K562 (cell line): ENCODE results near the gene GCN1. TPM values are rescaled to one million over a fixed set of nuclear protein-coding genes. Genes with fewer than 3 reads are reported as not detected.

Source experiments
- CBX5 ChIP-seq: IDR thresholded peaks from 2 replicates; pipeline ENCODE4 v1.6.1; 2014; ENCODE audit warnings: low read depth, borderline replicate concordance
- ERF ChIP-seq: fragments of 450-650 bp; formaldehyde crosslinking; IDR thresholded peaks from 2 replicates; pipeline ENCODE4 v1.4.0; 2020; ENCODE audit warnings: mild to moderate bottlenecking, mixed read lengths
- HNRNPH1 ChIP-seq: fragments of 200-400 bp; formaldehyde crosslinking; optimal IDR thresholded peaks from 2 replicates; pipeline ENCODE3; 2017; ENCODE audit warnings: low read depth, mild to moderate bottlenecking, low read length, moderate library complexity
- JUN ChIP-seq, 2 experiments: sonication (generic) in 1 of 2; formaldehyde crosslinking in 1 of 2; IDR thresholded peaks; 2 replicates each; pipeline versions ENCODE4 v1.6.1 to v1.8.0; 2012 to 2022; ENCODE audit warnings: borderline replicate concordance in 2 of 2, mild to moderate bottlenecking in 2 of 2, improper control_type of control experiment in 1 of 2, low read depth in 1 of 2, low read length in 1 of 2, missing genetic modification reagents in 1 of 2
- KDM2B ChIP-seq: fragments of 250-450 bp; sonication (Bioruptor Pico); IDR thresholded peaks from 2 replicates; pipeline ENCODE4 v1.8.0; 2021; ENCODE audit warnings: mild to moderate bottlenecking, moderate library complexity
- MYNN ChIP-seq, 2 experiments: sonication (generic); formaldehyde crosslinking in 1 of 2; IDR thresholded peaks; 2 replicates each; pipeline versions ENCODE4 v1.5.0 to v1.6.1; 2016 to 2020; ENCODE audit warnings: antibody characterized with exemption in 1 of 2, missing genetic modification reagents in 1 of 2
- POLR2AphosphoS2 ChIP-seq: IDR thresholded peaks from 2 replicates; pipeline ENCODE4 v1.6.1; 2012; ENCODE audit warnings: low read length, improper control_type of control experiment
- SMARCC2 ChIP-seq: fragments of 450-650 bp; IDR thresholded peaks from 2 replicates; pipeline ENCODE4 v1.6.1; 2017; ENCODE audit warnings: antibody characterized with exemption, moderate library complexity, mild to moderate bottlenecking, low read depth
- TBP ChIP-seq: optimal IDR thresholded peaks from 2 replicates; pipeline ENCODE3; 2011; ENCODE audit warnings: low read depth, low read length, improper control_type of control experiment
- ZBTB8A ChIP-seq: fragments of 450-650 bp; IDR thresholded peaks from 2 replicates; pipeline ENCODE4 v1.6.1; 2018; ENCODE audit warnings: mild to moderate bottlenecking, moderate library complexity; ENCODE audit not compliant: partially characterized antibody
- ZNF253 ChIP-seq: fragments of 250-450 bp; sonication (Bioruptor Pico); conservative IDR thresholded peaks from 2 replicates; pipeline ENCODE4 v1.6.1; 2021; ENCODE audit warnings: mild to moderate bottlenecking
- ZNF668 ChIP-seq: fragments of 250-450 bp; sonication (Bioruptor Pico); IDR thresholded peaks from 2 replicates; pipeline ENCODE4 v1.8.0; 2022; ENCODE audit warnings: mild to moderate bottlenecking, inconsistent platforms
- ZNF717 ChIP-seq: fragments of 250-450 bp; sonication (Bioruptor Pico); IDR thresholded peaks from 2 replicates; pipeline ENCODE4 v1.5.0; 2021
- ZNF764 ChIP-seq: fragments of 250-450 bp; sonication (Bioruptor Pico); IDR thresholded peaks from 2 replicates; pipeline ENCODE4 v1.4.0; 2020; ENCODE audit warnings: low read depth, mild to moderate bottlenecking, moderate library complexity
- polyA plus RNA-seq, 8 experiments: library from polyadenylated mRNA; depleted of rRNA in 4 of 8; stranded (reverse) in 5 of 8; unstranded in 3 of 8; fragments of >200 nt; fragmentation: Nextera tagmentation in 2 of 8; fragmentation: Illumina TruSeq in 1 of 8; extraction: Ambion mirVana in 2 of 8; extraction: Trizol in 1 of 8; gene quantifications; 2 replicates each; pipeline versions ENCODE4 v1.2.1 to v1.2.3, GENCODE V29; 2011 to 2014; ENCODE audit warnings: inconsistent platforms in 1 of 8, missing spikeins in 1 of 8
- total RNA-seq, 7 experiments: library from RNA; depleted of rRNA in 6 of 7; stranded (reverse); fragments of >200 nt in 6 of 7; fragmentation: Illumina TruSeq in 2 of 7; extraction: Trizol in 2 of 7; gene quantifications; 2 replicates each; pipeline versions ENCODE4 v1.2.1 to v1.2.3, GENCODE V29; 2011 to 2021; ENCODE audit warnings: low replicate concordance in 1 of 7
- TF ChIP-seq, protein P1 (sequence below): sonication (generic); formaldehyde crosslinking; IDR thresholded peaks from 2 replicates; pipeline ENCODE4 v1.8.0; 2022; ENCODE audit warnings: missing genetic modification reagents, mild to moderate bottlenecking, borderline replicate concordance
- TF ChIP-seq, protein P2 (sequence below): fragments of 450-650 bp; IDR thresholded peaks from 2 replicates; pipeline ENCODE4 v1.6.1; 2016; ENCODE audit warnings: borderline replicate concordance
- TF ChIP-seq, protein P3 (sequence below), 2 experiments: fragments of 250-450 bp in 1 of 2; fragments of 450-650 bp in 1 of 2; sonication (Bioruptor Pico) in 1 of 2; IDR thresholded peaks; 2 replicates each; pipeline versions ENCODE4 v1.6.1 to v1.8.0; 2016 to 2021; ENCODE audit warnings: mild to moderate bottlenecking in 2 of 2, moderate library complexity in 2 of 2, missing compliant biosample characterization in 1 of 2, missing genetic modification characterization in 1 of 2
- TF ChIP-seq, protein P4 (sequence below): fragments of 250-450 bp; sonication (Bioruptor Pico); IDR thresholded peaks from 2 replicates; pipeline ENCODE4 v1.8.0; 2022; ENCODE audit warnings: moderate library complexity, mild to moderate bottlenecking, inconsistent platforms
- TF ChIP-seq, protein P5 (sequence below): fragments of 450-650 bp; IDR thresholded peaks from 2 replicates; pipeline ENCODE4 v1.6.1; 2016; ENCODE audit warnings: mild to moderate bottlenecking
- TF ChIP-seq, protein P6 (sequence below): fragments of 450-650 bp; IDR thresholded peaks from 2 replicates; pipeline ENCODE4 v1.6.1; 2016; ENCODE audit warnings: low read depth, mild to moderate bottlenecking, moderate library complexity

GCN1 gene
- total and polyA plus RNA-seq, 9 of the 15 experiments (the other 6 are each of a cell fraction or from before 2014, with no cell fraction given) = 11.9 to 190 (median 51.7) TPM

DNA sequence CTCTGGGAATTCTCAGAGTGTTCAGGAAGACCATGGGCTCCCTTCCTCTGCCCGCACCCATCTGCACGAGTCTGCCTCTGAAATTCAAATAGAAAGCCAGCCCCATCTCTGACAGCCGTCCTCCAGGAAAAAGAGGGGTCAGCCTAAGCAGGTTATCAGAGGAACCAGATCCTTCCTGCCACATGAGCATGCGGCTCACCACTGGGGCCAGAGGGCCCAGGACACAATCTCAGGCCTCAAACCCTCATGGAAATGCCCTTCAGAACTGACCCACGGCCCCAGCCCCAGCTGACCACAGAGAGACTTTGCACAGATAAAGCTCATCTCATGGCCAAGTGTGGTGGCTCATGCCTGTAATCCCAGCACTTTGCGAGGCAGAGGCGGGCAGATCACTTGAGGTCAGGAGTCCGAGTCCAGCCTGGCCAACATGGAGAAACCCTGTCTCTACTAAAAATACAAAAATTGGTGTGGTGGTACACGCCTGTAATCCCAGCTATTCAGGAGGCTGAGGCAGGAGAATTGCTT lies 47.8 kb upstream of the GCN1 start (continued):
- TF ChIP-seq HNRNPH1 (no peak), ZBTB8A (no peak), POLR2AphosphoS2 (no peak), TBP (peak; percentile 60), JUN (IDR thresholded peaks at IDR 0.05; ENCODE audit: borderline replicate concordance, low read depth, low read length) (0 out of 2 replicates have a peak, but pooled peaks have one; percentile 50), JUN (CRISPR knock-in tag; IDR thresholded peaks at IDR 0.05; ENCODE audit: borderline replicate concordance) (no peak), KDM2B (CRISPR knock-in tag) (no peak), ERF (no peak), ZNF668 (CRISPR knock-in tag) (no peak), MYNN (IDR thresholded peaks at IDR 0.05) (peak; percentile 93), MYNN (CRISPR knock-in tag; IDR thresholded peaks at IDR 0.05) (no peak), ZNF717 (CRISPR knock-in tag) (no peak), SMARCC2 (peak; percentile 79; the same call in 1 of the 2 replicates), ZNF253 (no peak), ZNF764 (no peak), CBX5 (0 out of 2 replicates have a peak, but pooled peaks have one; percentile 15)
- TF ChIP-seq, protein P1, sequence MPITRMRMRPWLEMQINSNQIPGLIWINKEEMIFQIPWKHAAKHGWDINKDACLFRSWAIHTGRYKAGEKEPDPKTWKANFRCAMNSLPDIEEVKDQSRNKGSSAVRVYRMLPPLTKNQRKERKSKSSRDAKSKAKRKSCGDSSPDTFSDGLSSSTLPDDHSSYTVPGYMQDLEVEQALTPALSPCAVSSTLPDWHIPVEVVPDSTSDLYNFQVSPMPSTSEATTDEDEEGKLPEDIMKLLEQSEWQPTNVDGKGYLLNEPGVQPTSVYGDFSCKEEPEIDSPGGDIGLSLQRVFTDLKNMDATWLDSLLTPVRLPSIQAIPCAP (CRISPR knock-in tag) = no peak
- TF ChIP-seq, protein P2, sequence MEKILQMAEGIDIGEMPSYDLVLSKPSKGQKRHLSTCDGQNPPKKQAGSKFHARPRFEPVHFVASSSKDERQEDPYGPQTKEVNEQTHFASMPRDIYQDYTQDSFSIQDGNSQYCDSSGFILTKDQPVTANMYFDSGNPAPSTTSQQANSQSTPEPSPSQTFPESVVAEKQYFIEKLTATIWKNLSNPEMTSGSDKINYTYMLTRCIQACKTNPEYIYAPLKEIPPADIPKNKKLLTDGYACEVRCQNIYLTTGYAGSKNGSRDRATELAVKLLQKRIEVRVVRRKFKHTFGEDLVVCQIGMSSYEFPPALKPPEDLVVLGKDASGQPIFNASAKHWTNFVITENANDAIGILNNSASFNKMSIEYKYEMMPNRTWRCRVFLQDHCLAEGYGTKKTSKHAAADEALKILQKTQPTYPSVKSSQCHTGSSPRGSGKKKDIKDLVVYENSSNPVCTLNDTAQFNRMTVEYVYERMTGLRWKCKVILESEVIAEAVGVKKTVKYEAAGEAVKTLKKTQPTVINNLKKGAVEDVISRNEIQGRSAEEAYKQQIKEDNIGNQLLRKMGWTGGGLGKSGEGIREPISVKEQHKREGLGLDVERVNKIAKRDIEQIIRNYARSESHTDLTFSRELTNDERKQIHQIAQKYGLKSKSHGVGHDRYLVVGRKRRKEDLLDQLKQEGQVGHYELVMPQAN = no peak
- TF ChIP-seq, protein P3, sequence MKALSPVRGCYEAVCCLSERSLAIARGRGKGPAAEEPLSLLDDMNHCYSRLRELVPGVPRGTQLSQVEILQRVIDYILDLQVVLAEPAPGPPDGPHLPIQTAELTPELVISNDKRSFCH (CRISPR knock-in tag; IDR thresholded peaks at IDR 0.05) = no peak
- TF ChIP-seq, protein P3 (tag; IDR thresholded peaks at IDR 0.05) = peak; percentile 97
- TF ChIP-seq, protein P4, sequence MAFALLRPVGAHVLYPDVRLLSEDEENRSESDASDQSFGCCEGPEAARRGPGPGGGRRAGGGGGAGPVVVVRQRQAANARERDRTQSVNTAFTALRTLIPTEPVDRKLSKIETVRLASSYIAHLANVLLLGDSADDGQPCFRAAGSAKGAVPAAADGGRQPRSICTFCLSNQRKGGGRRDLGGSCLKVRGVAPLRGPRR (CRISPR knock-in tag) = no peak
- TF ChIP-seq, protein P5, sequence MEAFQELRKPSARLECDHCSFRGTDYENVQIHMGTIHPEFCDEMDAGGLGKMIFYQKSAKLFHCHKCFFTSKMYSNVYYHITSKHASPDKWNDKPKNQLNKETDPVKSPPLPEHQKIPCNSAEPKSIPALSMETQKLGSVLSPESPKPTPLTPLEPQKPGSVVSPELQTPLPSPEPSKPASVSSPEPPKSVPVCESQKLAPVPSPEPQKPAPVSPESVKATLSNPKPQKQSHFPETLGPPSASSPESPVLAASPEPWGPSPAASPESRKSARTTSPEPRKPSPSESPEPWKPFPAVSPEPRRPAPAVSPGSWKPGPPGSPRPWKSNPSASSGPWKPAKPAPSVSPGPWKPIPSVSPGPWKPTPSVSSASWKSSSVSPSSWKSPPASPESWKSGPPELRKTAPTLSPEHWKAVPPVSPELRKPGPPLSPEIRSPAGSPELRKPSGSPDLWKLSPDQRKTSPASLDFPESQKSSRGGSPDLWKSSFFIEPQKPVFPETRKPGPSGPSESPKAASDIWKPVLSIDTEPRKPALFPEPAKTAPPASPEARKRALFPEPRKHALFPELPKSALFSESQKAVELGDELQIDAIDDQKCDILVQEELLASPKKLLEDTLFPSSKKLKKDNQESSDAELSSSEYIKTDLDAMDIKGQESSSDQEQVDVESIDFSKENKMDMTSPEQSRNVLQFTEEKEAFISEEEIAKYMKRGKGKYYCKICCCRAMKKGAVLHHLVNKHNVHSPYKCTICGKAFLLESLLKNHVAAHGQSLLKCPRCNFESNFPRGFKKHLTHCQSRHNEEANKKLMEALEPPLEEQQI = no peak; the same call in 1 of the 2 replicates
- TF ChIP-seq, protein P6, sequence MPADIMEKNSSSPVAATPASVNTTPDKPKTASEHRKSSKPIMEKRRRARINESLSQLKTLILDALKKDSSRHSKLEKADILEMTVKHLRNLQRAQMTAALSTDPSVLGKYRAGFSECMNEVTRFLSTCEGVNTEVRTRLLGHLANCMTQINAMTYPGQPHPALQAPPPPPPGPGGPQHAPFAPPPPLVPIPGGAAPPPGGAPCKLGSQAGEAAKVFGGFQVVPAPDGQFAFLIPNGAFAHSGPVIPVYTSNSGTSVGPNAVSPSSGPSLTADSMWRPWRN = peak; percentile 99
